CD14-positive monocyte (primary cell): Measurements from ENCODE around the gene TRPV5. TPM values are rescaled to one million over a fixed set of nuclear protein-coding genes. Genes with fewer than 3 reads are reported as not detected.
"Not testable (repeated sequence)": the region's sequence is repeated elsewhere in the genome, so short reads cannot be mapped to it uniquely, and the experiment has no call there.

ENCODE experiments used
- DNase-seq, 3 donors: peaks; one replicate each; pipeline ENCODE4 v3.0.0-alpha.2; 2011 to 2022
- H2AFZ ChIP-seq: 2 replicates; pipeline ENCODE4 v1.6.0; 2012; ENCODE audit warnings: mild to moderate bottlenecking, low read depth, low read length, inconsistent platforms; ENCODE audit not compliant: insufficient read depth, poor library complexity, severe bottlenecking
- H3K27ac ChIP-seq, 2 donors: 1 replicate in 1 of 2; 2 replicates in 1 of 2; pipeline ENCODE4 v1.5.1; 2012 to 2013; ENCODE audit warnings: low read length in 2 of 2, control low read depth in 1 of 2, inconsistent platforms in 1 of 2, low read depth in 1 of 2, mild to moderate bottlenecking in 1 of 2
- H3K27me3 ChIP-seq, 2 donors: one replicate each; pipeline versions ENCODE4 v1.6.0 to v1.6.1; 2011 to 2013; ENCODE audit warnings: low read length in 2 of 2; ENCODE audit not compliant: control insufficient read depth in 2 of 2, insufficient read depth in 2 of 2
- H3K36me3 ChIP-seq, 2 donors: replicated peaks in 1 of 2; 1 replicate in 1 of 2; 2 replicates in 1 of 2; pipeline versions ENCODE4 v1.5.1 to v1.6.1; 2012 to 2013; ENCODE audit warnings: low read length in 2 of 2, control low read depth in 1 of 2, inconsistent platforms in 1 of 2, mild to moderate bottlenecking in 1 of 2; ENCODE audit not compliant: insufficient read depth in 2 of 2, control insufficient read depth in 1 of 2
- H3K4me1 ChIP-seq, 2 donors: 1 replicate in 1 of 2; 2 replicates in 1 of 2; pipeline versions ENCODE4 v1.5.1 to v1.6.1; 2012 to 2013; ENCODE audit warnings: low read length in 2 of 2, control low read depth in 1 of 2, inconsistent platforms in 1 of 2, mild to moderate bottlenecking in 1 of 2, moderate library complexity in 1 of 2; ENCODE audit not compliant: insufficient read depth in 2 of 2, control insufficient read depth in 1 of 2
- H3K4me2 ChIP-seq: replicated peaks from 2 replicates; pipeline ENCODE3; 2012; ENCODE audit warnings: low read length, moderate library complexity, mild to moderate bottlenecking; ENCODE audit not compliant: poor library complexity, severe bottlenecking; ENCODE audit errors: extremely low read depth
- H3K4me3 ChIP-seq, 3 experiments: fragments of 200-600 bp in 1 of 3; sonication (generic) in 1 of 3; replicated peaks in 1 of 3; 1 replicate in 2 of 3; 2 replicates in 1 of 3; pipeline ENCODE4 v1.5.1; 2011 to 2013; ENCODE audit warnings: low read length in 3 of 3, mild to moderate bottlenecking in 3 of 3, control low read depth in 2 of 3, low read depth in 2 of 3, inconsistent platforms in 1 of 3, moderate library complexity in 1 of 3
- H3K79me2 ChIP-seq: 2 replicates; pipeline ENCODE4 v1.6.0; 2012; ENCODE audit warnings: mild to moderate bottlenecking, control low read depth, inconsistent platforms, low read length, moderate library complexity; ENCODE audit not compliant: insufficient read depth
- H3K9ac ChIP-seq: 2 replicates; pipeline ENCODE4 v1.6.0; 2017; ENCODE audit warnings: low read length, mild to moderate bottlenecking; ENCODE audit not compliant: insufficient read depth, poor library complexity, severe bottlenecking
- H3K9me3 ChIP-seq, 2 donors: replicated peaks in 1 of 2; 1 replicate in 1 of 2; 2 replicates in 1 of 2; pipeline versions ENCODE4 v1.5.1 to v1.6.1; 2012 to 2013; ENCODE audit warnings: low read length in 2 of 2, control low read depth in 1 of 2; ENCODE audit not compliant: control insufficient read depth in 1 of 2, insufficient read depth in 1 of 2
- H4K20me1 ChIP-seq: 2 replicates; pipeline ENCODE4 v1.6.0; 2012; ENCODE audit warnings: mild to moderate bottlenecking, low read length, control low read depth, moderate library complexity; ENCODE audit not compliant: insufficient read depth
- H3K27ac Mint-ChIP-seq, 7 donors: one replicate each; pipeline ENCODE4 v1.8.0; 2020; ENCODE audit warnings: mild to moderate bottlenecking in 7 of 7, mixed read lengths in 7 of 7, moderate library complexity in 6 of 7, inconsistent platforms in 2 of 7
- H3K27me3 Mint-ChIP-seq, 3 donors: one replicate each; pipeline ENCODE4 v1.8.0; 2021 to 2022; ENCODE audit warnings: low read depth in 3 of 3, mild to moderate bottlenecking in 3 of 3, mixed read lengths in 3 of 3, moderate library complexity in 3 of 3, inconsistent platforms in 1 of 3
- H3K36me3 Mint-ChIP-seq, 2 donors: one replicate each; pipeline ENCODE4 v1.8.0; 2020; ENCODE audit warnings: mixed read lengths in 2 of 2, inconsistent platforms in 1 of 2, mild to moderate bottlenecking in 1 of 2
- H3K4me1 Mint-ChIP-seq: one replicate; pipeline ENCODE4 v1.8.0; 2020; ENCODE audit warnings: mild to moderate bottlenecking, mixed read lengths
- H3K4me3 Mint-ChIP-seq, 2 donors: one replicate each; pipeline ENCODE4 v1.8.0; 2020; ENCODE audit warnings: mild to moderate bottlenecking in 2 of 2, mixed read lengths in 2 of 2, moderate library complexity in 1 of 2
- H3K9me3 Mint-ChIP-seq, 7 donors: one replicate each; pipeline ENCODE4 v1.8.0; 2020 to 2022; ENCODE audit warnings: mixed read lengths in 7 of 7, mild to moderate bottlenecking in 6 of 7, moderate library complexity in 6 of 7, inconsistent platforms in 2 of 7
- CTCF ChIP-seq: fragments of 200-600 bp; IDR thresholded peaks from one replicate; pipeline ENCODE4 v1.8.0; 2022; ENCODE audit warnings: antibody characterized with exemption, mild to moderate bottlenecking
- WGBS: methylation state at CpG from one replicate; pipeline ENCODE4 v1.1.5; 2013; ENCODE audit warnings: missing lambda C conversion rate; ENCODE audit not compliant: insufficient coverage; 5-methylcytosine and 5-hydroxymethylcytosine counted together
- intact Hi-C, 2 donors: fragments of 100-400 bp; cut with micrococcal nuclease; formaldehyde crosslinking; loops; one replicate each; pipeline versions ENCODE4 v1.15.0 to v1.15.1; 2023
- polyA minus RNA-seq: library from RNA; depleted of rRNA, polyadenylated mRNA; stranded (reverse); fragments of >200 nt; gene quantifications from 2 replicates; pipeline ENCODE4 v1.2.3, GENCODE V29; 2012
- polyA plus RNA-seq, 3 donors: library from polyadenylated mRNA; depleted of rRNA in 1 of 3; unstranded in 2 of 3; stranded (reverse) in 1 of 3; fragments of 300-500 nt in 2 of 3; fragments of >200 nt in 1 of 3; fragmentation: Illumina TruSeq in 2 of 3; gene quantifications; 1 replicate in 2 of 3; 2 replicates in 1 of 3; pipeline ENCODE4 v1.2.3, GENCODE V29; 2012 to 2021
- total RNA-seq, 12 experiments: library from RNA in 1 of 12; stranded (reverse) in 1 of 12; fragments of 120-200 nt in 1 of 12; gene quantifications; one replicate each; pipeline ENCODE4 v1.2.4 and lab custom pipeline; 2013 to 2026; ENCODE audit warnings: mixed read lengths in 6 of 12, inconsistent platforms in 1 of 12

The TRPV5 gene
- 0.08 TPM for total RNA-seq (2013)
- polyA plus RNA-seq (not detected), polyA minus RNA-seq (0.08 TPM in 1 of 2 replicates, not detected in the other), total RNA-seq (lab: John Stamatoyannopoulos, UW) (0.06 to 1.2 (median 0.18) reads per million in 11 experiments)

DNA sequence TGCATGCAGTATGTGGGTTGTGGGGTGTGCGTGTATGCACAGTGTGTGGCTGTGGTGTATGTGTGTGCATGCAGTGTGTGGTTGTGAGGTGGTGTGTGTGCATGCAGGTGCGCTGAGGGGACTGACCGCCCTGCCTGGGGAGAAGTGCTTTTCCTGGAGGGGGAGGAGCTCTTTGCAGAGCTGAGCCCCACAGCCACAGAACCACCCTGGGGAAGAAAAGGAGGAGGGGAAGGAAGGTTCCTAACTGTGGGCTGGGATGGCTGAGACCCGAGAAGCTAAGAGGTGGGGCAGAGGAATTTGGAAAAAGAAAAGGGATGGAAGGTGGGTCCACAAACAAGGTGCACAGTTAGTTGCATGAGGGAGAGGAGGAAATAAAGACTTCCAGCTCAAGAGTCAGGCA lies at the start of gene TRPV5:
Gene TRPV5 (minus strand): TSS at position 123 of the 400 bp plus-strand sequence. CDS start 287 bp downstream, outside the sequence.
- intact Hi-C loops = no loop called here
- H3K4me3 Mint-ChIP-seq = no peak within 1 kb of the TSS
- no peak within 1 kb of the TSS for H3K4me3 ChIP-seq

DNA sequence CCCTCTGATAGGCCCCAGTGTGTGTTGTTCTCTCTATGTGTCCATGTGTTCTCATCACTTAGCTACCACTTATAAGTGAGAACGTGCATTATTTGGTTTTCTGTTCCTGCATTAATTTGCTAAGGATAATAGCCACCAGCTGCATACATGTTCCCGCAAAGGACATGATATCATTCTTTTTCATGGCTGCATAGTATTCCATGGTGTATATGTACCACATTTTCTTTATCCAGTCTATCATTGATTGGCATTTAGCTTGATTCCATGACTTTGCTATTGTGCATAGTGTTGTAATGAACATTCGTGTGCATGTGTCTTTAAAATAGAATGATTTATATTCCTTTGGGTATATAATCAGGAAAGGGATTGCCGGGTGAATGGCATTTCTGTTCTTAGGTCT lies 44.9 kb upstream of the TRPV5 start:
- H4K20me1 ChIP-seq, H3K36me3 ChIP-seq, H3K9me3 ChIP-seq, H3K27ac Mint-ChIP-seq, H3K4me2 ChIP-seq, intact Hi-C loops, H3K36me3 Mint-ChIP-seq, H3K27me3 ChIP-seq, H3K4me3 ChIP-seq, H3K4me1 Mint-ChIP-seq, H3K4me1 ChIP-seq, H3K27me3 Mint-ChIP-seq, H3K9ac ChIP-seq, DNase-seq, H2AFZ ChIP-seq, H3K27ac ChIP-seq, H3K79me2 ChIP-seq, H3K4me3 Mint-ChIP-seq: not testable (repeated sequence)
- no CpG with 5 or more reads among the region's 4 CpGs for WGBS
- peaks cover 0 to 24% (median 6%) of the 10 kb centered on the region in 7 donors for H3K9me3 Mint-ChIP-seq

More for the DNA sequence above, at the start of gene TRPV5:
- Histone ChIP-seq H3K9me3 (peaks cover 10 to 14% of the 10 kb centered on the region in 2 donors), H3K79me2 (no peaks in the 10 kb centered on the region), H3K4me1 (peaks cover 3 to 4% of the 10 kb centered on the region in 2 donors), H3K4me2 (no peak within 1 kb of the TSS), H3K36me3 (no peaks in the 10 kb centered on the region), H2AFZ (no peak within 1 kb of the TSS), H3K9ac (no peak within 1 kb of the TSS), H3K27me3 (no peaks in the 10 kb centered on the region), H4K20me1 (no peaks in the 10 kb centered on the region), H3K27ac (no peak within 1 kb of the TSS)
- peak within 1 kb of the TSS in 1 of 7 donors; percentile 41 for H3K27ac Mint-ChIP-seq
- DNase-seq = no peak
- H3K36me3 Mint-ChIP-seq = no peaks in the 10 kb centered on the region
- H3K27me3 Mint-ChIP-seq = peaks cover 1 to 9% (median 3%) of the 10 kb centered on the region in 3 donors
- WGBS = 75% methylated on average over 4 of the region's 4 CpGs
- H3K9me3 Mint-ChIP-seq = peaks cover 6 to 26% (median 16%) of the 10 kb centered on the region in 7 donors
- peaks cover 1% of the 10 kb centered on the region for H3K4me1 Mint-ChIP-seq
- no peak for TF ChIP-seq CTCF
